DMS114 treated with DMSO at 0.1 percent for 48 hours (cell line): ENCODE data around the gene FFAR1.
"Not testable (repeated sequence)": the region's sequence is repeated elsewhere in the genome, so short reads cannot be mapped to it uniquely, and the experiment has no call there.

Experiments used
- DNase-seq: peaks from one replicate; lab custom pipeline; 2025; ENCODE audit not compliant: unreplicated experiment; lab: John Stamatoyannopoulos, UW

The FFAR1 gene

DNA sequence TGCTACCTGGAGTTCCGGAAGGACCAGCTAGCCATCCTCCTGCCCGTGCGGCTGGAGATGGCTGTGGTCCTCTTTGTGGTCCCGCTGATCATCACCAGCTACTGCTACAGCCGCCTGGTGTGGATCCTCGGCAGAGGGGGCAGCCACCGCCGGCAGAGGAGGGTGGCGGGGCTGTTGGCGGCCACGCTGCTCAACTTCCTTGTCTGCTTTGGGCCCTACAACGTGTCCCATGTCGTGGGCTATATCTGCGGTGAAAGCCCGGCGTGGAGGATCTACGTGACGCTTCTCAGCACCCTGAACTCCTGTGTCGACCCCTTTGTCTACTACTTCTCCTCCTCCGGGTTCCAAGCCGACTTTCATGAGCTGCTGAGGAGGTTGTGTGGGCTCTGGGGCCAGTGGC, 11.7 kb downstream of the FFAR1 start:
- not testable (repeated sequence) for DNase-seq

DNA sequence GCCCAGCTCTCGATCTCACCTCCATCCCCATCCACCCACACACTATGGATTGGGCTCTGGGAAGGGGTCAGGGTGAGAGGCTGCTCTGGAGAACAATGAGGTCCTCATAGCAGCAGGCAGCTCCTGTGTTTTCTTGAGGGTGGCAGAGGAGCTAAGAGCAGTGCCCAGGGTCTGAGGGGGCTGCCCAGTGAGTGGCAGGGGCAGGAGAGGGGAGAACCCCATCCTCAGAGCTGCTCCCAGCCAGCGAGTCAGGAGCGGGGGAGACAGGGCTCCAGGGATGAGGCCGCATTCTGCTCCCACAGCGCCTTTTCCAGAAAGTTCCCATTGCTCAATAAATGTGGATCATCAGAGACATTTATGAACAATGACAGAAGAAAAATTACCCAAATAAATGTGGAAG, 12.4 kb downstream of the FFAR1 start:
- DNase-seq, result not testable (repeated sequence)

DNA sequence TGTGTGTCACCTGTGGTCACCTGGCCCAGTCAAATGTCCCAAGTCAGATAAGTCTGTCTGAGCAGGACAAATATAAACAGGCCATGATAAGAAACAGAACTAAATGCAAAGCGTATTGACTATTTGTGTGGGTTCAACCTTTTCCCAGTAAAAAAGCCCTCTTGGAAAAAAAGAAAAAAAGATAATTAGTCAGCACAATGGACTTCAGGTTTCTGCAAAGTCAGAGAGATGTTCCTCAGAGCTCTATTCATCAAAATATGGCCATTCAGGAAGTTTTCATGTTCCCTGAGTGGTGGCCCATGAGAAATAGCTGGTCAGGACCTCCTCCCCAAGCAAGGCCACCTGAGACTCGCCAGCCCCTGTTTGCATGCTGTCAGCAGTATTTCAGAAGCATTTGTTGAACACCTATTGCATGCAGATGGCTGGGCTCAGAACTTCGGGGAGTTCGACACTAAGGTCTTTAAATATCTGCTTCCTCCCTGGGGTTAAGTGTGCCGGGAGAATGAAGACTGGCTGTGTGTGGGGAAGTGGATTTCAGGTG, 13.2 kb downstream of the FFAR1 start:
- no peak for DNase-seq

DNA sequence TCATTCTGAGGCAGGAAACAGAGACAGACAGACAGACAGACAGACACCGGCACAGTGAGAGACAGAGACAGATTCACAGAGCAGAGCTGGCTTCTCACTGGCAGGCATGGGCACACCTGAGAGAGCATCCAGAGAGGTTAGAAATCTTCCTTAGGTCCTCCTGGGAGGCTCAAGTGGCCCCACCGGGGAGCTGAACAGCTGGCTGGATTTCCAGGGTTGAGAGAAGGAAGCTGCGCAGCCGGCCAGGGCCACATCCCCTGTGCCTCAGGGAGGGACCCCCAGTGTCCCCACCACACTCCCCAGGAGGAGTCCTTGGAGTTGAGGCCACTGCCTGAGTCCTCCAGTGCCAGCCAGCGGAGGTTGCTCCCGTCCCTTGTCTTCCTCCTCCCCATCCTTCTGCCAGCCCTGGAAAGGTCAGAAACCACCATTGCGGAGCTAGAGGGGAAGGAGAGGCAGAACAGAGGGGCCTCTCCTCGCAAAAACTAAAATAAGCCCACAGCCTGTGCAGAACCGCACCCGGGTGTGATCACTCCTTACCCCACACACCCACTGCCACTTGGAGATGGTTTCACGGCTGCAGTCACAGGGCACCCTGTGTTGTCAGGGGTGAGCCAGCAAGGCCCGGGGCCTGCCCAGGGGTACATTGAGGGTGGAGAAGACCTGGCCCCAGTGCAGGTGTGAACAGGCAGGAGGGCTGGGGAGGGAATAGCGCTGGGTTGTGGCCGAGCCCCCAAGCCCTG, 14.7 kb downstream of the FFAR1 start:
- DNase-seq, result no peak

- DNase-seq, result no peak
Observed at GRCh38 chr19:35363001-35363590, 15.4 kb downstream of the FFAR1 start.

- DNase-seq, result no peak
Observed at GRCh38 chr19:35363711-35364425, 16.2 kb downstream of the FFAR1 start.

GRCh38 chr19:35365303-35365702, 17.6 kb downstream of the FFAR1 start:
- DNase-seq, result no peak

- no peak for DNase-seq
Observed at GRCh38 chr19:35368378-35368777, 20.7 kb downstream of the FFAR1 start.

- DNase-seq, result no peak
Observed at GRCh38 chr19:35369522-35369921, 21.8 kb downstream of the FFAR1 start.

DNA sequence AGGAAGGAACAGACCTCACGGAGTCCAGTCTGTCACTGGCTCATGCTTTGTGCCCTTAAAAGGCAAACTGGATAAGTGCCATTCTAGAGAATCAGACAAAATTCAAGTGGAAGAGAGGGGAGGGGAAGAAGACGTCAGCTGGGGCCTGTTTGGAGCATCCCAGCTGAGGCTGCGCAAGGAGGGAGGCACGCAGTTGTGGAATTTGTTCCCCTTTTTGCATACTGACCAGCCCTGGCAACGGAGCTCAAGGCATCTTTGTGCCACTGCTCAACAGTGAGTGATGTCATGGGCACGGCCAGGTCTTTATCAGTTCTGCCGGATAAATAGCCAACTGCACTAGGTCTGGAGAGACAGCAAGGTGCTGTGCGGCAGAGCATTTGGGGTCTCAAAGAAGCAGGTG, 23.0 kb downstream of the FFAR1 start, which contains the start of gene GPR42:
Gene GPR42, plus strand, starts transcription at position 347 of the 400 bp plus-strand sequence. CDS start 292 bp downstream, outside the sequence.
- no peak for DNase-seq

- DNase-seq, result no peak
Observed at GRCh38 chr19:35373492-35373891, 25.8 kb downstream of the FFAR1 start.

DNA sequence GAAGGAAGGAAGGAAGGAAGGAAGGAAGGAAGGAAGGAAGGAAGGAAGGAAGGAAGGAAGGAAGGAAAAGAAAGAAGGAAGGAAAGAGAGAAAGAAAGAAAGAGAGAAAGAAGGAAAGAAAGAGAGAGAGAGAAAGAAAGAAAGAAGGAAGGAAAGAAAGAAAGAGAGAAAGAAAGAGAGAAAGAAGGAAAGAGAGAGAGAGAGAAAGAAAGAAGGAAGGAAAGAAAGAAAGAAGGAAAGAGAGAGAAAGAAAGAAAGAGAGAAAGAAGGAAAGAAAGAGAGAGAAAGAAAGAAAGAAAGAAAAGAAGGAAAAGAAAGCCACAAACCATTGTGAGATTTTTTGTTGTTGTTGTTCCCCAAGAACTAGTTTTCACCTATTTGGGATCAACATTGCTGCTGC, 26.3 kb downstream of the FFAR1 start:
- DNase-seq, result not testable (repeated sequence)

DNA sequence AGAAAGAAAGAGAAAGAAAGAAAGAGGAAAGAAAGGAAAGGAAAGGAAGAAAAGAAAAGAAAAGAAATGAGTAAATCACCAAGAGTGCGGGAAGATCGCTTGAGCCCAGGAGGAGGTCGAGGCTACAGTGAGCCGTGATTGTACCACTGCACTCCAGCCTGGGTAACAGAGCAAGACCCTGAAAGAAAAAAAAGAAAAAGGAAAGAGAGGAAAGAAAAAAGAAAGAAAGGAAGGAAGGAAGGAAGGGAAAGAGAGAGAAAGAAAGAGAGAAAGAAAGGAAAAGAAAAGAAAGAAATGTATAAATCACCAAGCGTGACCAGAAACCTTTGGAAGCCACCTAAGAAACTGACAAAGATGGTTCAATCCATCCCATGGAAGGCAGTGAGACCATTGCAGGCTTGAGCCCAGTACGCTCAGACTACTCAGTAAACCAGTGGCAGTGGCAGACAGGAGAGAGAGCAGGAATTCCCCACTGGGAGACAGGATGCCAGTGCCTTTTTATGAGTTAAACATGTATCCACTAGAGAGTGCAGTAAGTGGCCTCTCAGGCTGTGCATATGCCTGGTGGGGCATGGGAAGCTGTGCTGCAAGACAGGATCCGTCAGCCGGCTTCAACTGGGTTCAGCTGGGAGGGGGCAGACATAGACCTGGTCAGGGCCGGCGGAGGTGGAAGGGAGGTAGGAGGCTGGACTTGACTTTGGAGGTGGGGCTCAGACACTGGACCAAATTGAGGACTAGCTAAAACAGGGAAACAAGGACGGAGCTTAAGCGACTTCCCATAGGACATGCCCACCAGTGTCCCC, 28.0 kb downstream of the FFAR1 start:
- DNase-seq, result no peak

- DNase-seq, result no peak
Observed at GRCh38 chr19:35377656-35378055, 30.0 kb downstream of the FFAR1 start.

DNA sequence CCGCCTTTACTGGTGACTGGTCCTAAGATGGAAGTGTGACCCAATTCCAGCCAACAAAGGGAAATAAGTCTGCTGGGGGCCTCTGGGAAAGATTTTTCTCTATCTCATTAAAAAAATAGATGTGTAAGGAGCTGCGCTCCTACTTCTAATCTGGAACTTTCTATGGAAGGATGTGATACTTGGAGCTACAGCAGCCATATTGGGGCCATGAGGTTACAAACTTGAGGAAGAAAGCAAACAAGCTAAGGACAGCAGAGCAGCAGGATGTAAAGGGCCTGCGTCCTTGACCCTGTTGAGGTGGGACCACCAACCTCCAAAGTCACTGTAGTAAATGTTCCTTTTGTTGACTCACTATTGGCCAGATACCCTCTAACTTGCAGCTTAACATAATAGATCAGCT, 30.7 kb downstream of the FFAR1 start:
- no peak for DNase-seq

DNA sequence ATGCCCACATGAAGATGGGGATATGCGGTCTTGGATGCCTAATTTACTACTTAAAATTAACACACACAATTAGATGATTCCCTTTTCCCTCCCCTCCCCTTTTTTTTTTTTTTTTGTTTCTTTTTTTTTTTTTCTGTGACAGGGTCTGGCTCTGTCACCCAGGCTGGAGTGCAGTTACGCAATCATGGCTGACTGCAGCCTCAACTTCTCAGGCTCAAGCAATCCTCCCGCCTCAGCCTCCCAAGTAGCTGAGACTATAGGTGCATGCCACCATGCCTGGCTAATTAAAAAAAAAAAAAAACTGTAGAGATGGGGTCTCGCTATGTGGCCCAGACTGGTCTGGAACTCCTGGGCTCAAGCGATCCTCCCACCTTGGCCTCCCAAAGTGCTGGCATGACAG, 31.8 kb downstream of the FFAR1 start:
- not testable (repeated sequence) for DNase-seq

DNA sequence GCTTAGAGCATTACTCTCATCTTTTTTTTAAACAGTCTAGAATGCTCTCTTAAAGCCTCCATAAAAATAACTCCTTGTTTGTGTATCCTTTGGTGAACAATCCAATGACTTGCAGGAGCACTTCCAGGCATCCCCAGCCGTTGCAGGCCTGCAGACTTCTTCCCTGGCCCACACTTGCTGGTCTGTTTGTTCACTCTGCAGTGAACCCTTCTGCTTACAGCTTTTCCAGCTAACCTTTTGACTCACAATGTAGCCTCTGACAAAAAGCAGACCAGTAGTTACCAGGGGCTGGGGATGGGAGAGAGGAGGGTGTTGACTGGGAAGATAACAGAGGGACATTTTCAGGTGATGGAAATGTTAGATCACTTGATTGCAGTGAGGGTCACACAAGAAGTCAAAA, 32.3 kb downstream of the FFAR1 start:
- no peak for DNase-seq

DNA sequence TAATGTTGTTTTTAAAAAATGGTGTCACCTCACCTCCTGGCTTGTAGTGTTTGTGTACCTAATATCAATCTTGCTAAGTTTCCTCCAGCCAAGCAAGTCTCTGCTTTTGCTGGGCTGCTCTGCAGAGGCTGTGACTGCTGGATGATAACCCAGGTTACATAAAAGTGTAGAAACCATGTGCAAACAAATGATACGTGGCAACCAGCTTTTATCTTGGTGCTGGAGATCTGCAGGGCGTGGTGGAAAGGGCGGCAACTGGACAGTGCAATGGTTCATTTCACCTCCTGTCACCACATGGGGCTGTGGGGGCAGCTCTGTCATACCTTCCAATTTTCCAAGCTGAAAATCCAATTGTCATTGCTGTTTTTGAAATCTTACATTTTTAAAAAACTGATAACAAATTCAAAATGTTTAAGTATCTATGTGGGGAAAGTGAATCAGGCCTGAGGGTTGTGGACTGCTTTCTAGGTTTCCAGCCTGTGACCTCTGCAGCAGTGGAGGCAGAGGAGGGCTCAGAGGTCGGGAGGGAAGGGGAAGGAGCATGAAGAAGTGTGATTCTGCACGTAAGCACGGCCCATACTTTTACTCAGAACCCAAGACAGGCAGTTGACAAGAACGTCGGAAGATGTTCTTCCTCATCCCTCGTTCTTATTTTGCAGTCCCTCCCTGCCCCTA, 32.9 kb downstream of the FFAR1 start:
- no peak for DNase-seq

- no peak for DNase-seq
Observed at GRCh38 chr19:35381318-35381717, 33.6 kb downstream of the FFAR1 start.

- DNase-seq, result no peak
Observed at GRCh38 chr19:35381926-35382325, 34.2 kb downstream of the FFAR1 start.
